Measurements from ENCODE around the gene AVEN.
"Not testable (repeated sequence)": the region's sequence is repeated elsewhere in the genome, so short reads cannot be mapped to it uniquely, and the experiment has no call there.

Gene AVEN

GRCh38 chr15:33823119-33823518 is 215.9 kb downstream of the AVEN start:
- H3K9me3 ChIP-seq (ENCODE audit: control insufficient read depth in 1 of 2, low read length in 2 of 2) = no peaks in the 10 kb centered on the region

DNA sequence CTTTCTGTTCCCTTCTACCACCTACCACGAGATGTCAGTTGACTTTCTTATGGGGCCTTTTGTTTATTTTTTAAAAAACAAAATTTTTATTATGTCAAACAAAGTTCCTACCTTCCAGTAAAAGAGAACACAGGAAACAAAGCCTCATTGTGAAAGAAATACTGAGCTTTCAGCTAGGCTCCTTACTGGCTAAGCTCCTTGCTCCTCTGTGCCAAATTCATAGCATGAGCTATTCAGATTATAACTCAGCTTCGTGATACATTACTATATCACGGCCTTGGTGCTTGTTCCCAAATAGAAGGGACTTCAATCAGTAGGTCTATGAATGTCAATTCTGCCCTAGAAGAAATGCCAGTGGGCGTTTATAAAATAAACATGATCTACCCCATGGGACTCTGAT is 216.5 kb downstream of the AVEN start:
- Histone ChIP-seq H3K9me3 (ENCODE audit: control insufficient read depth in 1 of 2, low read length in 2 of 2) (no peaks in the 10 kb centered on the region), H3K4me3 (ENCODE audit: low read depth in 1 of 2, low read length in 2 of 2) (no peak overlapping the region), H3K36me3 (ENCODE audit: control insufficient read depth in 1 of 2, insufficient read depth in 2 of 2, low read length in 2 of 2) (peaks cover 0 to 4% of the 10 kb centered on the region in 2 donors), H3K27me3 (ENCODE audit: low read depth, low read length) (no peaks in the 10 kb centered on the region), H3K4me1 (ENCODE audit: control insufficient read depth in 1 of 2, insufficient read depth in 2 of 2, low read length in 2 of 2) (no peaks in the 10 kb centered on the region), H3K27ac (ENCODE audit: low read length) (no peak overlapping the region)

More at GRCh38 chr15:33823119-33823518, 215.9 kb downstream of the AVEN start:
- H3K27ac ChIP-seq (ENCODE audit: low read length) = no peak overlapping the region
- H3K36me3 ChIP-seq (ENCODE audit: control insufficient read depth in 1 of 2, insufficient read depth in 2 of 2, low read length in 2 of 2) = peaks cover 0 to 4% of the 10 kb centered on the region in 2 donors
- H3K27me3 ChIP-seq (ENCODE audit: low read depth, low read length) = no peaks in the 10 kb centered on the region
- H3K4me3 ChIP-seq (ENCODE audit: low read depth in 1 of 2, low read length in 2 of 2) = no peak overlapping the region
- no peaks in the 10 kb centered on the region for H3K4me1 ChIP-seq (ENCODE audit: control insufficient read depth in 1 of 2, insufficient read depth in 2 of 2, low read length in 2 of 2)

DNA sequence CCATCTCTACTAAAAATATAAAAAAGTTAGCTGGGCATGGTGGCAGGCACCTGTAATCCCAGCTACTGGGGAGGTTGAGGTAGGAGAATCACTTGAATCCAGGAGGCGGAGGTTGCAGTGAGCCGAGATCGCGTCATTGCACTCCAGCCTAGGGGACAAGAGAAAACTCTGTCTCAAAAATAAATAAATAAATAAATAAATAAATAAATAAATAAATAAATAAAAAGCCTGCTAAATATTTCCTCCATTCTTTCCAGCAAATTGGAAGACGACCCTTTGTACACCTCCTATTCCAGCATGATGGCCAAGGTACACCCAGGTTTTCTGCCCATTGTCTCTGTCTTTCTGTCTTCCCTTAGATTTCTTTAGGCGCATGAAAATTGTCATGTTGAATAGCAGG is 219.5 kb downstream of the AVEN start:
- H3K4me1 ChIP-seq (ENCODE audit: control insufficient read depth in 1 of 2, insufficient read depth in 2 of 2, low read length in 2 of 2); H3K27ac ChIP-seq (ENCODE audit: low read length); H3K9me3 ChIP-seq (ENCODE audit: control insufficient read depth in 1 of 2, low read length in 2 of 2); H3K27me3 ChIP-seq (ENCODE audit: low read depth, low read length); H3K4me3 ChIP-seq (ENCODE audit: low read depth in 1 of 2, low read length in 2 of 2); H3K36me3 ChIP-seq (ENCODE audit: control insufficient read depth in 1 of 2, insufficient read depth in 2 of 2, low read length in 2 of 2): not testable (repeated sequence)
